CD4-positive, CD25-positive, alpha-beta regulatory T cell (primary cell): ENCODE measurements around the gene MPRIP. TPM values are rescaled to one million over a fixed set of nuclear protein-coding genes. Genes with fewer than 3 reads are reported as not detected.

Experiments
- ATAC-seq, 2 donors: fragments of 150-1000 bp; cut with Tn5 transposase; one replicate each; pipeline ENCODE4 v1.10.0; 2021; ENCODE audit warnings: low read depth in 2 of 2, moderate number of reproducible peaks in 2 of 2, moderate library complexity in 1 of 2
- DNase-seq, 3 donors: peaks; one replicate each; pipeline versions ENCODE4 v3.0.0 to v3.0.0-alpha.2; 2012 to 2022; ENCODE audit warnings: mixed read lengths in 1 of 3
- H3K27ac ChIP-seq: one replicate; pipeline ENCODE4 v1.7.0; 2013; ENCODE audit warnings: mild to moderate bottlenecking, low read length; ENCODE audit not compliant: insufficient read depth, poor library complexity, severe bottlenecking
- H3K27me3 ChIP-seq: one replicate; pipeline ENCODE4 v1.7.0; 2013; ENCODE audit warnings: low read length; ENCODE audit not compliant: control insufficient read depth, insufficient read depth
- H3K36me3 ChIP-seq: one replicate; pipeline ENCODE4 v1.7.0; 2013; ENCODE audit warnings: mild to moderate bottlenecking, low read length, moderate library complexity; ENCODE audit not compliant: control insufficient read depth, insufficient read depth
- H3K4me1 ChIP-seq: 2 replicates; pipeline ENCODE4 v1.7.0; 2013; ENCODE audit warnings: mild to moderate bottlenecking, low read length; ENCODE audit not compliant: insufficient read depth, control insufficient read depth, poor library complexity, severe bottlenecking
- H3K4me3 ChIP-seq: one replicate; pipeline ENCODE4 v1.7.0; 2013; ENCODE audit warnings: low read depth, mild to moderate bottlenecking, low read length, moderate library complexity
- H3K9me3 ChIP-seq, 2 experiments: 1 replicate in 1 of 2; 2 replicates in 1 of 2; pipeline ENCODE4 v1.7.0; 2013; ENCODE audit warnings: low read length in 2 of 2, mild to moderate bottlenecking in 1 of 2, moderate library complexity in 1 of 2; ENCODE audit not compliant: control insufficient read depth in 2 of 2
- H3K27ac Mint-ChIP-seq, 3 donors: one replicate each; pipeline ENCODE4 v1.8.0; 2020 to 2022; ENCODE audit warnings: mild to moderate bottlenecking in 3 of 3, mixed read lengths in 3 of 3, moderate library complexity in 2 of 3
- H3K27me3 Mint-ChIP-seq: one replicate; pipeline ENCODE4 v1.8.0; 2022; ENCODE audit warnings: mild to moderate bottlenecking, mixed read lengths
- H3K36me3 Mint-ChIP-seq: one replicate; pipeline ENCODE4 v1.8.0; 2020; ENCODE audit warnings: mixed read lengths
- H3K4me1 Mint-ChIP-seq, 4 donors: one replicate each; pipeline ENCODE4 v1.8.0; 2020 to 2022; ENCODE audit warnings: mixed read lengths in 4 of 4, mild to moderate bottlenecking in 1 of 4
- H3K4me3 Mint-ChIP-seq, 4 donors: one replicate each; pipeline ENCODE4 v1.8.0; 2020 to 2022; ENCODE audit warnings: mild to moderate bottlenecking in 4 of 4, mixed read lengths in 4 of 4, moderate library complexity in 3 of 4
- H3K9me3 Mint-ChIP-seq, 7 donors: one replicate each; pipeline ENCODE4 v1.8.0; 2020 to 2022; ENCODE audit warnings: mixed read lengths in 7 of 7, mild to moderate bottlenecking in 3 of 7, moderate library complexity in 2 of 7
- polyA plus RNA-seq, 4 donors: library from polyadenylated mRNA; unstranded; fragments of 300-500 nt; fragmentation: Illumina TruSeq; gene quantifications; one replicate each; pipeline ENCODE4 v1.2.3, GENCODE V29; 2021
- total RNA-seq: library from RNA; stranded (reverse); gene quantifications from one replicate; pipeline ENCODE4 v1.2.3, GENCODE V29; 2022

The MPRIP gene
- total and polyA plus RNA-seq, 5 donors from 2014 or later = 49.0 to 234 (median 58.0) TPM

GRCh38 chr17:17022011-17022410 is 20.2 kb upstream of the MPRIP start:
- H3K27ac Mint-ChIP-seq = peak overlapping the region in 1 of 3 donors; percentile 49
- peaks cover 4% of the 10 kb centered on the region for H3K27me3 Mint-ChIP-seq
- H3K9me3 Mint-ChIP-seq = no peaks in the 10 kb centered on the region
- no peak for DNase-seq
- no peak for ATAC-seq
- Histone ChIP-seq H3K9me3 (no peaks in the 10 kb centered on the region), H3K4me1 (peaks cover 9% of the 10 kb centered on the region), H3K4me3 (no peak overlapping the region), H3K27ac (no peak overlapping the region), H3K27me3 (no peaks in the 10 kb centered on the region), H3K36me3 (no peaks in the 10 kb centered on the region)
- peaks cover 0 to 15% (median 8%) of the 10 kb centered on the region in 4 donors for H3K4me1 Mint-ChIP-seq
- no peak overlapping the region for H3K4me3 Mint-ChIP-seq
- no peaks in the 10 kb centered on the region for H3K36me3 Mint-ChIP-seq

DNA sequence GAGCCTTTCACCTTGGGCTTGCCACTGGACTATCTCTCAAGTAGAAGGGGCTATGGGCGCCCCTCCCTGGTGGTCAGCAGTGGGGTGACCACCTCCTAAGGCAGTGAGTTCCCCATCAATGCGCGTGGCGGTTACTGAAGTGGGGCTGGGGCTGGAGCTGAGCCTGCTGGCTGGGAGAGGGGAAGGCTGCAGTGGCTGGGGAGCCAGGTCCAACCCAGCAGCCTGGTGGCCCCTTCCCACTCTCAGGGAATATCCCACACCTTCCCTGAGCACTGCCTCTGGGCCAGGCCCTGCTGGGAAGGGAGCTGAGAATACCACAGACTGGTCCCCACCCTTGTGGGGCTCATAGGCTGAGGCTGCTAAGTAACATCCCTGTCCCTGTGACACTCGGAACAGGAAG is 19.8 kb upstream of the MPRIP start:
- Mint-ChIP-seq H3K27ac (peak overlapping the region in 1 of 3 donors; percentile 49), H3K4me3 (no peak overlapping the region), H3K36me3 (no peaks in the 10 kb centered on the region), H3K4me1 (peaks cover 0 to 11% (median 5%) of the 10 kb centered on the region in 4 donors), H3K27me3 (peaks cover 4% of the 10 kb centered on the region), H3K9me3 (no peaks in the 10 kb centered on the region)
- H3K4me3 ChIP-seq = no peak overlapping the region
- H3K27ac ChIP-seq = no peak overlapping the region
- no peaks in the 10 kb centered on the region for H3K36me3 ChIP-seq
- no peak for ATAC-seq
- H3K27me3 ChIP-seq = no peaks in the 10 kb centered on the region
- DNase-seq = no peak
- H3K4me1 ChIP-seq = peaks cover 8% of the 10 kb centered on the region
- no peaks in the 10 kb centered on the region for H3K9me3 ChIP-seq

DNA sequence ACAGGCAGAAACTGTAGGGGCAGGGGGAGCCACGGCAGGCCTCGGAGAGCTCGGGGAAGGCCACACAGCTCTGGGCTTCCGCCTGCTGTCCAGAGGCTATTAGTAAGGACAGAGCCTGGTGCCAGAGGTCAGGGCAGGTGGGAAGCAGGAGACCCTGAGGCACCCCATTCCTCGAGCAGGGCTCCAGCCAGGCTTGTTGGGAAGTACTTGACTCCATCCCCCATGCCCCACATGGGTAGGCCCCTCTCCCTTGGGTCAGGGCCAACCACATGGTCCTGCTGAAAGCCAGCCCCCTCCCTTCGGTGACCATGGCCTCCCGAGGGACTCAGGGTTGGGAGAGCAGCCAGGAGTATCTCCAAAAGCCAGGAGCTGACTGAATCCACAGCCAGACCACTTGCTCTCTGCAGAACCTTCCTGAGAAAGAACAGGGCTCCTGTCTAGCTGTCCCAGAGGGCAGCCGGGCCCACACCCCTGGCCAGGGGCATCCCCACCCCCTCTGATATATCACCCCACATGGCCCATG is 17.4 kb upstream of the MPRIP start:
- Histone ChIP-seq H3K4me3 (no peak overlapping the region), H3K9me3 (no peaks in the 10 kb centered on the region), H3K4me1 (no peaks in the 10 kb centered on the region), H3K27me3 (no peaks in the 10 kb centered on the region), H3K36me3 (no peaks in the 10 kb centered on the region), H3K27ac (no peak overlapping the region)
- H3K9me3 Mint-ChIP-seq = no peaks in the 10 kb centered on the region
- no peak overlapping the region for H3K27ac Mint-ChIP-seq
- ATAC-seq (no peak), DNase-seq (no peak)
- peaks cover 4% of the 10 kb centered on the region for H3K27me3 Mint-ChIP-seq
- H3K36me3 Mint-ChIP-seq = no peaks in the 10 kb centered on the region
- no peak overlapping the region for H3K4me3 Mint-ChIP-seq
- H3K4me1 Mint-ChIP-seq = no peaks in the 10 kb centered on the region

- Histone ChIP-seq H3K4me3 (no peak overlapping the region), H3K4me1 (no peaks in the 10 kb centered on the region), H3K36me3 (no peaks in the 10 kb centered on the region), H3K9me3 (no peaks in the 10 kb centered on the region), H3K27me3 (no peaks in the 10 kb centered on the region), H3K27ac (no peak overlapping the region)
- Mint-ChIP-seq H3K4me1 (no peaks in the 10 kb centered on the region), H3K27ac (no peak overlapping the region), H3K36me3 (no peaks in the 10 kb centered on the region), H3K27me3 (peaks cover 4% of the 10 kb centered on the region), H3K9me3 (no peaks in the 10 kb centered on the region), H3K4me3 (no peak overlapping the region)
- no peak for ATAC-seq
- DNase-seq = no peak
These were observed 16.6 kb upstream of the MPRIP start for GRCh38 chr17:17025621-17026020.

GRCh38 chr17:17026163-17026562 is 16.1 kb upstream of the MPRIP start:
- Histone ChIP-seq H3K27me3 (no peaks in the 10 kb centered on the region), H3K9me3 (no peaks in the 10 kb centered on the region), H3K4me3 (no peak overlapping the region), H3K4me1 (no peaks in the 10 kb centered on the region), H3K36me3 (no peaks in the 10 kb centered on the region), H3K27ac (no peak overlapping the region)
- DNase-seq (no peak), ATAC-seq (no peak)
- peaks cover 4% of the 10 kb centered on the region for H3K27me3 Mint-ChIP-seq
- no peaks in the 10 kb centered on the region for H3K9me3 Mint-ChIP-seq
- H3K27ac Mint-ChIP-seq = no peak overlapping the region
- no peaks in the 10 kb centered on the region for H3K36me3 Mint-ChIP-seq
- H3K4me1 Mint-ChIP-seq = no peaks in the 10 kb centered on the region
- H3K4me3 Mint-ChIP-seq = no peak overlapping the region

DNA sequence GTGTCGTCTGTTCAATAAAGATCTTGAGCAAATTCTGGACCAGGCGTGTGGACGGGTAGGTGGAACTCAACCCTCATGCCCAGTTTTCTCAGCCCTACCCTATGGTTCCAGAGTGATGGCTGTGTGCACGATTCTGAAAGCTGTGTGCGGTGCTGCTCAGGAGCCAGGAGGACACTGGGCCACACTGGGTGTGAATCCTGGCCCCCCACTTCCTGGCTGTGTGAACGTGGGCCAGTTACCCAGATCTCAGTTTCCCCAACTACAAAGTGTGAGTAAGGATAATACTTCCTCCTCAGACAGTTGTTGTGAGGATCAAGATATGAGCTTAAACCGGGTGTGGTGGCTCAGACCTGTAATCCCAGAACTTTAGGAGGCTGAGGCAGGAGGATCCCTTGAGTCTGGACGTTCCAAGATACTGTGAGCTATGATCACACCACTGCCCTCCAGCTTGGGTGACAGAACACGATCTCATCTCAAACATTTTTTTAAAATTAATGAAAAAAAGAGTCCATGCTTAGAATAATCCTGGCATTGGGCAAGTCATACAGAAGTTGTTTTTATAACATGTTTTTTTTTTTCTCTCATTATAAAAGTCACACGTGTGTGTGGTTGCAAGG is 14.7 kb upstream of the MPRIP start:
- H3K27me3 ChIP-seq = no peaks in the 10 kb centered on the region
- peaks cover 4% of the 10 kb centered on the region for H3K27me3 Mint-ChIP-seq
- H3K27ac Mint-ChIP-seq = no peak overlapping the region
- no peaks in the 10 kb centered on the region for H3K4me1 ChIP-seq
- H3K4me3 Mint-ChIP-seq = no peak overlapping the region
- no peak overlapping the region for H3K4me3 ChIP-seq
- no peaks in the 10 kb centered on the region for H3K9me3 ChIP-seq
- DNase-seq (no peak), ATAC-seq (no peak)
- no peaks in the 10 kb centered on the region for H3K9me3 Mint-ChIP-seq
- H3K27ac ChIP-seq = no peak overlapping the region
- H3K36me3 Mint-ChIP-seq = no peaks in the 10 kb centered on the region
- no peaks in the 10 kb centered on the region for H3K36me3 ChIP-seq
- no peaks in the 10 kb centered on the region for H3K4me1 Mint-ChIP-seq

- DNase-seq = no peak
- Histone ChIP-seq H3K27me3 (no peaks in the 10 kb centered on the region), H3K4me1 (no peaks in the 10 kb centered on the region), H3K36me3 (no peaks in the 10 kb centered on the region), H3K9me3 (no peaks in the 10 kb centered on the region), H3K27ac (no peak overlapping the region), H3K4me3 (no peak overlapping the region)
- H3K9me3 Mint-ChIP-seq = no peaks in the 10 kb centered on the region
- H3K27me3 Mint-ChIP-seq = peaks cover 4% of the 10 kb centered on the region
- no peaks in the 10 kb centered on the region for H3K4me1 Mint-ChIP-seq
- H3K36me3 Mint-ChIP-seq = no peaks in the 10 kb centered on the region
- H3K4me3 Mint-ChIP-seq = no peak overlapping the region
- no peak overlapping the region for H3K27ac Mint-ChIP-seq
- ATAC-seq = no peak
These were observed 14.0 kb upstream of the MPRIP start for GRCh38 chr17:17028059-17028877.
